HCT116 (cell line): ENCODE measurements around the gene XDH.

Experiments
- EZH2 ChIP-seq: fragments of 200-600 bp; sonication (generic); IDR thresholded peaks from 2 replicates; pipeline ENCODE4 v1.6.1; 2017; ENCODE audit warnings: antibody characterized with exemption, mixed run types
- EZH2phosphoT487 ChIP-seq: fragments of 200-600 bp; IDR thresholded peaks from 2 replicates; pipeline ENCODE4 v1.6.1; 2018; ENCODE audit warnings: antibody characterized with exemption, borderline replicate concordance
- POLR2AphosphoS5 ChIP-seq: IDR thresholded peaks from 2 replicates; pipeline ENCODE4 v1.6.1; 2011; ENCODE audit warnings: mild to moderate bottlenecking, low read depth, low read length, moderate library complexity
- SIN3A ChIP-seq: IDR thresholded peaks from 2 replicates; pipeline ENCODE4 v1.6.1; 2012; ENCODE audit warnings: low read depth
- SP1 ChIP-seq: IDR thresholded peaks from 2 replicates; pipeline ENCODE4 v1.6.1; 2012; ENCODE audit warnings: low read depth
- TF ChIP-seq, protein P1 (sequence below), 3 experiments: fragments of 200-600 bp in 1 of 3; sonication (generic) in 1 of 3; IDR thresholded peaks in 2 of 3; conservative IDR thresholded peaks in 1 of 3; 2 replicates each; pipeline ENCODE4 v1.5.1; 2012 to 2017; ENCODE audit warnings: low read depth in 2 of 3, low read length in 2 of 3, antibody characterized with exemption in 1 of 3, borderline replicate concordance in 1 of 3, control low read depth in 1 of 3, mild to moderate bottlenecking in 1 of 3, mixed read lengths in 1 of 3, mixed run types in 1 of 3, moderate library complexity in 1 of 3; ENCODE audit not compliant: insufficient read depth in 1 of 3

DNA sequence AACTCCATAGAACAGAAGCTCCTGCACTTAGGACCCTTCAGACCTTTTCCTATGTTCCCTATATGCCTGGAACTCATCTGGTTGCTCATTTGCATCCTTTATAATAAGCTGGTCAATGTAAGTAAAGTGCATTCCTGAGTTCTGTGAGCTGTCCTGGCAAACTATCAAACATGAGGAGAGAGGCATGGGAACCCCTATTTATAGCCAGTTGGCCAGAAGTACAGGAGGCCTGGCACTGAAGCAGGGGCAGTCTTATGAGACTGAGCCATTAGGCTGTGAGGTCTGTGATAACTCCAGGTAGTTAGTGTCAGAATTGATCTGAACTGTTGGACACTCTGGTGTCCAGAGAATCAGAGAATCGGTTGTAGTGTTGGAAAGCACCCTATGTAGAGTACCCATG, 92.2 kb downstream of the XDH start:
- TF ChIP-seq SP1 (no peak), EZH2phosphoT487 (no peak), POLR2AphosphoS5 (no peak), SIN3A (no peak), EZH2 (no peak)
- TF ChIP-seq, protein P1, sequence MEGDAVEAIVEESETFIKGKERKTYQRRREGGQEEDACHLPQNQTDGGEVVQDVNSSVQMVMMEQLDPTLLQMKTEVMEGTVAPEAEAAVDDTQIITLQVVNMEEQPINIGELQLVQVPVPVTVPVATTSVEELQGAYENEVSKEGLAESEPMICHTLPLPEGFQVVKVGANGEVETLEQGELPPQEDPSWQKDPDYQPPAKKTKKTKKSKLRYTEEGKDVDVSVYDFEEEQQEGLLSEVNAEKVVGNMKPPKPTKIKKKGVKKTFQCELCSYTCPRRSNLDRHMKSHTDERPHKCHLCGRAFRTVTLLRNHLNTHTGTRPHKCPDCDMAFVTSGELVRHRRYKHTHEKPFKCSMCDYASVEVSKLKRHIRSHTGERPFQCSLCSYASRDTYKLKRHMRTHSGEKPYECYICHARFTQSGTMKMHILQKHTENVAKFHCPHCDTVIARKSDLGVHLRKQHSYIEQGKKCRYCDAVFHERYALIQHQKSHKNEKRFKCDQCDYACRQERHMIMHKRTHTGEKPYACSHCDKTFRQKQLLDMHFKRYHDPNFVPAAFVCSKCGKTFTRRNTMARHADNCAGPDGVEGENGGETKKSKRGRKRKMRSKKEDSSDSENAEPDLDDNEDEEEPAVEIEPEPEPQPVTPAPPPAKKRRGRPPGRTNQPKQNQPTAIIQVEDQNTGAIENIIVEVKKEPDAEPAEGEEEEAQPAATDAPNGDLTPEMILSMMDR (IDR thresholded peaks at IDR 0.05 in 2 of 3, conservative IDR thresholded peaks at IDR 0.05 in 1 of 3; ENCODE audit: borderline replicate concordance in 1 of 3, insufficient read depth in 1 of 3, low read depth in 2 of 3, low read length in 2 of 3) = no peak
